ENCODE results near the gene MMP3.

The MMP3 gene

GRCh38 chr11:102788334-102788995 lies 54.9 kb downstream of the MMP3 start:
- DNase-seq, result no peak
